GM21526 (cell line): ENCODE results near the gene MINDY4.

Source experiments
- ATAC-seq: cut with Tn5 transposase; IDR thresholded peaks from one replicate; pipeline ENCODE4 v1.9.1; 2021; ENCODE audit warnings: moderate library complexity; ENCODE audit not compliant: unreplicated experiment, low FRiP score

The MINDY4 gene

GRCh38 chr7:30765408-30765807 lies 5.8 kb upstream of the MINDY4 start:
- no peak for ATAC-seq

- no peak for ATAC-seq
Observed at GRCh38 chr7:30770845-30771173, 408 bp upstream of the MINDY4 start.

GRCh38 chr7:30771880-30772425 lies 736 bp downstream of the MINDY4 start:
- no peak for ATAC-seq

GRCh38 chr7:30772984-30773383 lies 1.8 kb downstream of the MINDY4 start:
- no peak for ATAC-seq

GRCh38 chr7:30775992-30776391 lies 4.8 kb downstream of the MINDY4 start:
- no peak for ATAC-seq

GRCh38 chr7:30776971-30777370 lies 5.8 kb downstream of the MINDY4 start:
- no peak for ATAC-seq

- no peak for ATAC-seq
Observed at GRCh38 chr7:30778255-30779025, 7.2 kb downstream of the MINDY4 start.

GRCh38 chr7:30779574-30779973 lies 8.4 kb downstream of the MINDY4 start:
- no peak for ATAC-seq

GRCh38 chr7:30780941-30781340 lies 9.7 kb downstream of the MINDY4 start:
- no peak for ATAC-seq

GRCh38 chr7:30782690-30783089 lies 11.5 kb downstream of the MINDY4 start:
- no peak for ATAC-seq

- no peak for ATAC-seq
Observed at GRCh38 chr7:30785786-30786185, 14.6 kb downstream of the MINDY4 start.

GRCh38 chr7:30787486-30787885 lies 16.3 kb downstream of the MINDY4 start:
- ATAC-seq, result no peak

GRCh38 chr7:30788640-30789333 lies 17.6 kb downstream of the MINDY4 start:
- no peak for ATAC-seq

- ATAC-seq, result no peak
Observed at GRCh38 chr7:30789334-30789711, 18.1 kb downstream of the MINDY4 start.

- ATAC-seq, result no peak
Observed at GRCh38 chr7:30790356-30790755, 19.1 kb downstream of the MINDY4 start.

GRCh38 chr7:30791114-30791513 lies 19.9 kb downstream of the MINDY4 start:
- ATAC-seq, result no peak

GRCh38 chr7:30795161-30795948 lies 24.1 kb downstream of the MINDY4 start:
- ATAC-seq, result no peak

GRCh38 chr7:30796105-30796869 lies 25.1 kb downstream of the MINDY4 start:
- no peak for ATAC-seq

GRCh38 chr7:30797176-30798040 lies 26.2 kb downstream of the MINDY4 start:
- no peak for ATAC-seq
